Left lobe of liver (tissue), 2 donors: Measurements from ENCODE around the gene FOXA1. TPM values are rescaled to one million over a fixed set of nuclear protein-coding genes. Genes with fewer than 3 reads are reported as not detected.

Source experiments
- ATAC-seq: fragments of 200-7000 bp; cut with Tn5 transposase; one replicate; pipeline ENCODE4 v1.9.1; 2020; ENCODE audit warnings: mild to moderate bottlenecking, moderate library complexity
- DNase-seq: peaks from one replicate; pipeline ENCODE4 v3.0.0-alpha.2; 2020; ENCODE audit warnings: low spot score
- total RNA-seq: library from RNA; stranded (reverse); gene quantifications from one replicate; pipeline ENCODE4 v1.2.1, GENCODE V29; 2021
- donor health status: DM: no; HTN: no; CAD: no; lungs with moderate emphysema.
- donor health status: DM: no; HTN: yes; CAD: no.

The FOXA1 gene
- 36.6 TPM for total RNA-seq

GRCh38 chr14:37594971-37595808 lies at the start of gene FOXA1, which contains the start of gene TTC6:
FOXA1 (minus strand) TSS chr14:37595249; CDS start chr14:37594972, 277 bp downstream.
TTC6 (plus strand) TSS chr14:37595629; CDS start chr14:37622065, 26,436 bp downstream.
- peak; percentile 87 for DNase-seq
- ATAC-seq, result peak; percentile 50

GRCh38 chr14:37643701-37644100 lies 48.7 kb upstream of the FOXA1 start:
- DNase-seq, result no peak
- ATAC-seq, result no peak

- no peak for ATAC-seq
These were observed 47.1 kb upstream of the FOXA1 start for GRCh38 chr14:37642125-37642524.

GRCh38 chr14:37641117-37641516 lies 46.1 kb upstream of the FOXA1 start:
- DNase-seq (no peak), ATAC-seq (no peak)

More at GRCh38 chr14:37642125-37642524, 47.1 kb upstream of the FOXA1 start:
- DNase-seq, result no peak

- ATAC-seq, result no peak
- no peak for DNase-seq
These were observed 43.5 kb upstream of the FOXA1 start for GRCh38 chr14:37638599-37638998.

DNA sequence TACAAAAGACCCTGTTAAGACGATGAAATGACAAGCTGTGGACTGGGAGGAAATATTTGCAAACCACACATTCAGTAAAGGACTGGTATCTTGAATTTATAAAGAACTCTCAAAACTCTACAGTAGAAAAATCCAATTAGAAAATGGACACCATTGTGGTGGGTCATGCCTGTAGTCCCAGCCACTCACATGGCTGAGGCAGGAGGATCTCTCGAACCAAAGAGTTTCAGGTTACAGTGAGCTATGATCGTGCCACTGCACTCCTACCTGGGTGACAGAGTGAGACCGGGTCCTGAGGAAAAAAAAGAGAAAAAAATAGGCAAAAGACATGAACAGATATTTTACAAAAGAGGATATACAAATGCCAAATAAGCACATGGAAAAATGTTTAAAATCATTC lies 42.3 kb upstream of the FOXA1 start:
- ATAC-seq (no peak), DNase-seq (no peak)

DNA sequence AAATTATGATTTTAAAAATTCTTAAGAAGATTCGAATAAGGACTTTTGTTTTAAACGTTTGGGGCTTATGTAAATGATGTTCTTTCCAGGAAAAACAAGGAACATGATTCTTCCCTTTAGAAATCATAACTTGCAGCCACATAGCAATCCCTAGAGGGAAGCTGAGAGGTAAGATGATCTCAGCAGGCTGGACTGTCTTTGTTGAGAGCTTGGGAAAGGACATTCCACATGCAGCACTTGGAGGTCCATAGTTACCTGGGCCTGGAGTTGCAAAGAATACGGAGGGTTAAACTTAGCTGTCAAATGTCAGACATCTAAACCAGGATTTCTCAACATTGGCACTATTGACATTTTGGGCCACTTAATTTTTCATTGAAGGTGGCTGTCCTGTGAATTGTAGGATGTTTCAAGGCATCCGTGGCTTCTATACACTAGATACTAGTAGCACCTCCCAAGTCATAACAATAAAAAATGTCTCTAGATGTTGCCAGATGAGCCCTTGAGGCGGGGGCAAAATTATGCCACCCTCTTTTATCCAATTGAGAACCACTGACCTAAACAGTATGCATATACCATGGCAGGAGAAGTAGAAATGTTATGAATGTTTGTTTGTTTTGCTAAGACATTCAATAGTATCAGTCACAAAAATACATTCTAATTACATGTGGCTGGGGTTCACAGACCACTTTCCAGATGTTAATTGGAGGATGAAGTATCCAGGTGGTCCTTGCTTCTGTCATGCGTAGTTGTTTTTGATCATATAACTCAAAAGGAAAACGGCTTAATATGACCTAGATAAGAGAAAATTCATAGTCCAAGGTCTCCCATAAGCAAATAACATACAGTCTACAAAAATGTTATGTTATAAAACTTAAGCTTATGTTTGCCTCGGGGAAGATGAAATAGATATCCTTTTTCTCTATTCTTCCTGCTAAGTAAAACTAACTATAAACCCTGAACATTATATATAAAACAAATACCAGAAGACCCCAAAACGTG lies 30.8 kb upstream of the FOXA1 start:
- DNase-seq (no peak), ATAC-seq (no peak)

DNA sequence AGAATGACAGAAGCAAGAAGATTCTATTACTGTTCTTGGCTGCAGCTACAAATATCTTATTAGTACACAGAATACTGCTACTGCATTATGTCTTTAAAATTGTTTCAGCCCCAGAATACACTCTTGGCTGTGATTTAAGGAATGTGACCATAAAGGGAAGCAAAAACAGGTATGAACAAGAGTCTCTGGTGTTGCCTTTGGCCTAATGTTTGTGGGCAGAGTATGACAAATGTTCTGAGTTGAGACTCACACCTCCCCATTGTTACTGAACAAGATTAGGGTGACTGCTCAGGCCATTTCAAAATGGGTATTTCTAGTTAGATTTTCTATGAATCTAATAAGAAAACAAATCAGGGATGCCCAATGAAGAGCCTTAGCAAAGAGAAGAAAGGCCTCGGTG lies 28.9 kb upstream of the FOXA1 start:
- no peak for DNase-seq
- no peak for ATAC-seq

DNA sequence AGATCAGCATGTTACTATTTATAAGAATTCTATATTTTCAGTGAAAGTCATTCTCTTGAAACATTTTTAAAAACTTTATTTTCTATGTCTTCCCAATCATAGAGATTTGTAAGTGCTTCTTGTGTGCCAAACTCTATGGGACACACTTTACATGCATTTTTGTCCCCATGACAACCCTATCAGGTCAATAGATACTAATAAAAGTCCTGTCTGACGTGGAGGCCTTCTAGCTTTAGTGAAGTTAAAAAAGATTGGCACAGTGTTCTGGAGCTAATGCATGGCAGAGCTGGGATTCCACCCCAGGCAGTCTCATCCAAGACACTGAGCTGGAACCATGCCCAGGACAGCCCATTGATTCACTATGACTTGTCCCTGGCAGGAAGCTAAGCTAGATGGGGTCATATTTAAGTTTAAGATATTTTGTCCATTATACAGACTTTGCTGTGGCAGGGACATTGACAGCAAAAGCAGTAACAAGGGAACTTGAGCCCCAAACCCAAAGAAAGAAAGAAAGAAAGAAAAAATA lies 28.4 kb upstream of the FOXA1 start:
- ATAC-seq (peak; percentile 95), DNase-seq (peak; percentile 80)

- no peak for ATAC-seq
- no peak for DNase-seq
These were observed 27.3 kb upstream of the FOXA1 start for GRCh38 chr14:37622231-37622923.

DNA sequence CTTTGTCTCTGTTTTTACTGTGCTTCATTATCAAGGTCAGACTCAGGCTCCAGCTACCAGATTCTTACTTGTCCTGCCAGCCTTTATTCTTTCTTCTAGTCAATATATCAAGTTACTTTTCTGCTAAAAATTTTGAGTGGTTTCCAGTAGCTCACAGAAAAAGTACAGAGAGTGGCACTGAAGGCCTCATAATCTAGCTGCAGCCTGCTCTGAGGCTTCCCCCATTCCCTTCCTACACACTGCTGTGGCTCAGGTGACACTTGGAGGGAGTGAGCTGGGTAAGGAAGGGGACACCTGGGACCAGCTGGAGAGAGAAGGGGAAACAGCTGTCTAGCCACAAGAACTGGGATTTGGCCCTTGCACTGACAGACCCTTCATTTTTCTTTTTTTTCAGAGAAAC lies 25.8 kb upstream of the FOXA1 start:
- DNase-seq (no peak), ATAC-seq (no peak)

- DNase-seq, result no peak
- no peak for ATAC-seq
These were observed 23.5 kb upstream of the FOXA1 start for GRCh38 chr14:37618498-37619028.

- ATAC-seq (no peak), DNase-seq (no peak)
These were observed 22.9 kb upstream of the FOXA1 start for GRCh38 chr14:37617864-37618365.

GRCh38 chr14:37616853-37617252 lies 21.8 kb upstream of the FOXA1 start:
- ATAC-seq, result no peak

GRCh38 chr14:37615582-37616289 lies 20.7 kb upstream of the FOXA1 start:
- no peak for DNase-seq
- no peak for ATAC-seq

More at GRCh38 chr14:37616853-37617252, 21.8 kb upstream of the FOXA1 start:
- no peak for DNase-seq

- ATAC-seq, result no peak
These were observed 16.0 kb upstream of the FOXA1 start for GRCh38 chr14:37610945-37611523.

DNA sequence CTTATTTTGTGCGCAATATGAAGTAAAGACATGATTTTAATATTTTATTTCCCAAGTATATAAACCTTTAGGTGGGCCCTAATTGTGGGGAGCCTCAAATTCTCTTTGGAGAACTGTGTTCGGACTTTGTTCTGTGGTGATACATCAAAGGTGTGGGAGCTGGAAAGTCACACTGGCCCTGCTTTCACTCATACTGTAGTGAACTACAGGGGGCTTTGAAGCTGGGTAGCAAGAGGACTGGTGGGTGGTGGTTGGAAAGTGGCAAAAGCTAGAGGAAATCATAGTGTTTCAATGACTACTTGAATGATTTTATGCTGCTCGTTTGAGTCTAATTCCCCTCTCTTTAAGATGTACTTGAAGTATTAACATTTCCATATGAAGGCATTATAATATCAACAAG lies 13.6 kb upstream of the FOXA1 start:
- DNase-seq (no peak), ATAC-seq (no peak)

More at GRCh38 chr14:37610945-37611523, 16.0 kb upstream of the FOXA1 start:
- no peak for DNase-seq

DNA sequence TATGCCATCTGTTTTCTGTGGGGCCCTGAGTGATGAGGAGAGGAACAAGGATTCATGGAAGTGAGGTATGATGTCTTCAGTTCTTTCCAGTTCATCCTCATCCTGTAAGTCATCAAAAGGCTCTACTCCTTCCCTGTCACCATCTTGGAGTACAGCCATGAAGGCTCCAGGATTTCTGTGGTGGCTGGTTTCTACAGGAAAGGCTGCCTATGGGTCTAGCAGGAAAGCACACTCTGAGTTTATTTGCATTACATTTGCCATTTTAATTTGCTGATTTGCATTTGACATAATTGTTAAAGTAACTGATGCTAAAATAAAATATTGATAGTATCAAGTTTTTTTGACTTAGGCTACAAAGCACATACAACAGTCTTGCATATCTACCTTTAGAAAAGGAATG lies 11.6 kb upstream of the FOXA1 start:
- no peak for ATAC-seq
- no peak for DNase-seq

DNA sequence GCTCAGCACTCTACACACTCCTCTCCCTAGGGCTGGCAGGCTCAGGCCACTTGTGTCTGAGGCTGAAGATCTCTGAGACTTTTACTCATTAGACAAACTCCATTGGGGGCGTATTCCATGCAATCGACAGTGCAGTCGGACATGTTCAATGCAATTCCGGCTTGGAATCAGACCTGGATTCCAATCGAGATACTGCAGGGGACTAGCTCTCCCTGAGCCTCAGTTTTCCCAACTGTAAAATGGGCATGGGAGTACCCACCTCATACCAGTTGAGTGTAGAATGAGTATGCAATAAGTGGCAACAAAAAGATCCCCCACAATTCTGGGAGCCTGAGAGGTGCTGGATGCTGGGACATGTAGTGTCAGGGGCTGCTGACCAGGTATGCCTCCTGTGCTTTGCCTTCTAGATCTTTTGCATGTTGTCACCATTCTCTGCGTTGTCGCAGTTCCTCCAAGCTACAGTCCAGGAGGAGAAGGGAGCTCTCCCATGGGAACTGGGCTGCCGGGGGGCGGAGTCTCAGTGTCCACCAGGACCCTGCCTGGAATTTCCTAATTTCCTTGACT lies 8.7 kb upstream of the FOXA1 start:
- ATAC-seq (no peak), DNase-seq (no peak)
